ENCODE results near the gene RFFL. TPM values are rescaled to one million over a fixed set of nuclear protein-coding genes. Genes with fewer than 3 reads are reported as not detected.

RFFL gene
- total and polyA plus RNA-seq, 8 donors: 3.6 to 24.4 (median 16.7) TPM

- TF ChIP-seq, protein P1, sequence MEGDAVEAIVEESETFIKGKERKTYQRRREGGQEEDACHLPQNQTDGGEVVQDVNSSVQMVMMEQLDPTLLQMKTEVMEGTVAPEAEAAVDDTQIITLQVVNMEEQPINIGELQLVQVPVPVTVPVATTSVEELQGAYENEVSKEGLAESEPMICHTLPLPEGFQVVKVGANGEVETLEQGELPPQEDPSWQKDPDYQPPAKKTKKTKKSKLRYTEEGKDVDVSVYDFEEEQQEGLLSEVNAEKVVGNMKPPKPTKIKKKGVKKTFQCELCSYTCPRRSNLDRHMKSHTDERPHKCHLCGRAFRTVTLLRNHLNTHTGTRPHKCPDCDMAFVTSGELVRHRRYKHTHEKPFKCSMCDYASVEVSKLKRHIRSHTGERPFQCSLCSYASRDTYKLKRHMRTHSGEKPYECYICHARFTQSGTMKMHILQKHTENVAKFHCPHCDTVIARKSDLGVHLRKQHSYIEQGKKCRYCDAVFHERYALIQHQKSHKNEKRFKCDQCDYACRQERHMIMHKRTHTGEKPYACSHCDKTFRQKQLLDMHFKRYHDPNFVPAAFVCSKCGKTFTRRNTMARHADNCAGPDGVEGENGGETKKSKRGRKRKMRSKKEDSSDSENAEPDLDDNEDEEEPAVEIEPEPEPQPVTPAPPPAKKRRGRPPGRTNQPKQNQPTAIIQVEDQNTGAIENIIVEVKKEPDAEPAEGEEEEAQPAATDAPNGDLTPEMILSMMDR (IDR thresholded peaks at IDR 0.05): no peak
- FAIRE-seq (no peak), ATAC-seq (no peak), DNase-seq (no peak)
- H3K4me1 ChIP-seq: peaks cover 15 to 18% (median 16%) of the 10 kb centered on the region in 3 donors
- no peaks in the 10 kb centered on the region for H3K36me3 ChIP-seq
- no peak overlapping the region for H3K4me3 ChIP-seq
- no peak overlapping the region for H3K27ac ChIP-seq
- WGBS, 2 donors: 90 to 93% methylated on average over 3 of the region's 3 CpGs
- H3K9me3 ChIP-seq: no peaks in the 10 kb centered on the region
- H3K27me3 ChIP-seq: no peaks in the 10 kb centered on the region
- intact Hi-C loops (cut with DNase I): no loop called here
These were observed 7.5 kb downstream of the RFFL start for GRCh38 chr17:35056013-35056412.

DNA sequence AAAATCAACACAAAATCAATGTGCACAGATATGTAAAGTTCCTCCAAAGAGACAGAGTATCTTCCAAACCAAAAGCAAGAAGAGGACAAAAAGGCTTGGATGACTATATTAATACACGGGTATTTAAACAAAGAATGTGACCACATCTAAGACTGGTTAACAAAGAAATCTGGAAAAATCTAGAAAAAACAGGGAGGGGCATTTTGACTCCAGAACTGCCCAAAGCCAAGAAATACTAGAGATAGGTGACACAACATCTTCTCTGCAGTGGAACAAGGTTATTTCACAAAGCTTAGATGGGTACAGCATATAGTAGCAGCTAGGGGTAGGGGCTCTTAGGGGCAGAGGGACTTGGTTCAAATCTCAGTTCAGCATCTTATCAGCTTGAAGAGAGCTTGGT, 10.3 kb downstream of the RFFL start:
- peaks cover 39 to 44% (median 41%) of the 10 kb centered on the region in 3 donors for H3K4me1 ChIP-seq
- no peak for FAIRE-seq
- H3K27ac ChIP-seq: no peak overlapping the region

GRCh38 chr17:35052780-35053179, 10.7 kb downstream of the RFFL start:
- TF ChIP-seq, protein P1 (IDR thresholded peaks at IDR 0.05): no peak
- DNase-seq: no peak
- Histone ChIP-seq H3K4me3 (no peak overlapping the region), H3K36me3 (no peaks in the 10 kb centered on the region), H3K27me3 (no peaks in the 10 kb centered on the region), H3K9me3 (no peaks in the 10 kb centered on the region), H3K4me1 (peaks cover 40 to 48% (median 41%) of the 10 kb centered on the region in 3 donors), H3K27ac (peak overlapping the region in 1 of 4 donors; percentile 76)
- intact Hi-C loops (cut with DNase I): no loop called here
- FAIRE-seq: no peak
- ATAC-seq: no peak

More for the DNA sequence above, 10.3 kb downstream of the RFFL start:
- Histone ChIP-seq H3K4me3 (no peak overlapping the region), H3K36me3 (no peaks in the 10 kb centered on the region), H3K27me3 (no peaks in the 10 kb centered on the region), H3K9me3 (no peaks in the 10 kb centered on the region)
- WGBS, 2 donors: 88 to 100% methylated on average over 1 of the region's 1 CpG
- ATAC-seq (no peak), DNase-seq (no peak)
- TF ChIP-seq, protein P1 (IDR thresholded peaks at IDR 0.05): no peak
- intact Hi-C loops (cut with DNase I): no loop called here

DNA sequence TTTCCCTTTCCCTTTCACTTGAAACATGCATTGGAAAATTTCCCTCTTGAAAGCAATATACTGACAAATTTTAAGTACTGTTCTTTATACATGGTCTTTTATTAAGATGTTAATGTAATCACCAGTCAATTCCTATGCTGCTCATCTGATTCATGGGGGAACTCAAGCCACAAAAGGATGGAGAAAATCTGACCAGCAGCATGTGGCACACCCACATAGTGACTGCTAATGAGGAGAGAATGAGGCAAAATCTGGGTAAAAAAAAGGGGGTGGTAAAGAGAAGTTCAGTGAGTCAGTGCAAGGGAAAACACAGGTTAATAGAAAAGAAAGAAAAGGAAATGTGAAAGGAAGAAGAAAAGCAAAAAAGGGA, 11.3 kb downstream of the RFFL start:
- ATAC-seq: no peak
- H3K4me1 ChIP-seq: peaks cover 39 to 53% (median 40%) of the 10 kb centered on the region in 3 donors
- no peaks in the 10 kb centered on the region for H3K36me3 ChIP-seq
- DNase-seq: no peak
- H3K27ac ChIP-seq: peak overlapping the region in 3 of 4 donors; percentile 47 to 85 (median 76)
- no peak overlapping the region for H3K4me3 ChIP-seq
- intact Hi-C loops (cut with DNase I): no loop called here
- no peaks in the 10 kb centered on the region for H3K27me3 ChIP-seq
- FAIRE-seq: no peak
- H3K9me3 ChIP-seq: no peaks in the 10 kb centered on the region
- TF ChIP-seq, protein P1 (IDR thresholded peaks at IDR 0.05): no peak

DNA sequence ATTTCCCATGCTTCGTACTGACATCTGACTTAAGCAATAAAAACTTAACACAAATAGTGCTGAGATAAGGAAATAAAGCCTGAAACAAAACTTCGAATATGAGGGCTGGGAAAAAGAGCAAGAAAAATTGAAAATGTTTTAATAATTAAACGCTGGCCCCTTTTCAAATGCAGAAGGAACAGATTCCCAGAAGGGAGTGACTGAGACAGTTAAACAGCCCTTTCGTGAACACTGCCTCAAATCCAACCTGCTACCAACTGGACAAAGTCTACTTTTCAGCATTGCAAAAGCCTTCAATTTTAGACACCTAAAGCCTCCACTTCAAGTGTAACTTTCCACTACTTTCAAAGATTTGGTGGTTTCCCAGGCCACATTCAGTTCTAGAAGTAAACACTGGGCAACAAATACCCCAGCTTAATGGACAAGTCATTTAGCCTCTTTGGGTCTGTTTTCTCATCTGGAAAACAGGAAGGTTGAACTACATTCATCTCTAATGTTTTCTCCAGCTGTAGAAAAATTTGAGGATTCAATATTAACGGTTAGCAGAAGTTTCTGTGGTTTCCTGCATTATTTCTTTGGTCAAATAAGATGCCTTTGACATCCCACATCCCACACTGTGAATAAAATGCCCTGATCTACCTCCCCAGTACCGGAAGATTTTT, 11.8 kb downstream of the RFFL start:
- TF ChIP-seq, protein P1 (IDR thresholded peaks at IDR 0.05): no peak
- H3K27ac ChIP-seq: peak overlapping the region; percentile 40 to 85 (median 62)
- intact Hi-C loops (cut with DNase I): no loop called here
- no peaks in the 10 kb centered on the region for H3K27me3 ChIP-seq
- peak overlapping the region in 1 of 4 donors; percentile 2 for H3K4me3 ChIP-seq
- H3K36me3 ChIP-seq: no peaks in the 10 kb centered on the region
- peak; percentile 25 to 62 (median 45) for ATAC-seq
- no peaks in the 10 kb centered on the region for H3K9me3 ChIP-seq
- no peak for FAIRE-seq
- DNase-seq: no peak
- WGBS, 2 donors: 18 to 19% methylated on average over 6 of the region's 6 CpGs
- H3K4me1 ChIP-seq: peaks cover 41 to 58% (median 44%) of the 10 kb centered on the region in 3 donors
